GM18519 (cell line): ENCODE measurements around the gene MPZL1.
"Not testable (repeated sequence)": the region's sequence is repeated elsewhere in the genome, so short reads cannot be mapped to it uniquely, and the experiment has no call there.

Experiments
- ATAC-seq: cut with Tn5 transposase; IDR thresholded peaks from one replicate; pipeline ENCODE4 v1.9.1; 2021; ENCODE audit warnings: mild to moderate bottlenecking, moderate library complexity; ENCODE audit not compliant: unreplicated experiment, low FRiP score

The MPZL1 gene

GRCh38 chr1:167717351-167717750, 4.4 kb upstream of the MPZL1 start:
- ATAC-seq: no peak

- ATAC-seq: no peak
Measured at GRCh38 chr1:167718914-167719691, 2.7 kb upstream of the MPZL1 start.

- ATAC-seq: not testable (repeated sequence)
Measured at GRCh38 chr1:167719715-167720421, 1.9 kb upstream of the MPZL1 start.

- ATAC-seq: no peak
Measured at GRCh38 chr1:167720965-167721616, 691 bp upstream of the MPZL1 start.

- peak; percentile 22 for ATAC-seq
Measured at GRCh38 chr1:167722152-167722869, 529 bp downstream of the MPZL1 start.

GRCh38 chr1:167722870-167723251, 1.1 kb downstream of the MPZL1 start:
- no peak for ATAC-seq

- no peak for ATAC-seq
Measured at GRCh38 chr1:167723707-167724323, 2.0 kb downstream of the MPZL1 start.

- no peak for ATAC-seq
Measured at GRCh38 chr1:167726008-167726407, 4.2 kb downstream of the MPZL1 start.

- ATAC-seq: no peak
Measured at GRCh38 chr1:167728818-167729410, 7.1 kb downstream of the MPZL1 start.

GRCh38 chr1:167734227-167734626, 12.4 kb downstream of the MPZL1 start:
- ATAC-seq: no peak

- no peak for ATAC-seq
Measured at GRCh38 chr1:167734841-167735240, 13.1 kb downstream of the MPZL1 start.

GRCh38 chr1:167737169-167737568, 15.4 kb downstream of the MPZL1 start:
- ATAC-seq: no peak

- ATAC-seq: no peak
Measured at GRCh38 chr1:167738158-167738557, 16.4 kb downstream of the MPZL1 start.

GRCh38 chr1:167739752-167740151, 18.0 kb downstream of the MPZL1 start:
- no peak for ATAC-seq

- not testable (repeated sequence) for ATAC-seq
Measured at GRCh38 chr1:167741103-167741502, 19.3 kb downstream of the MPZL1 start.

GRCh38 chr1:167742392-167743057, 20.7 kb downstream of the MPZL1 start:
- ATAC-seq: not testable (repeated sequence)

GRCh38 chr1:167744901-167745300, 23.1 kb downstream of the MPZL1 start:
- ATAC-seq: no peak

GRCh38 chr1:167746013-167746672, 24.4 kb downstream of the MPZL1 start:
- no peak for ATAC-seq
